Calu3 (cell line): ENCODE results near the gene SYNE1. TPM values are rescaled to one million over a fixed set of nuclear protein-coding genes. Genes with fewer than 3 reads are reported as not detected.

Experiments
- BruUV-seq: library from RNA; stranded (reverse); fragments of 400-500 nt; replicated peaks from 2 replicates; lab custom pipeline; 2021; lab: Mats Ljungman, UMichigan
- CTCF ChIA-PET: fragments of 300-600 bp; sonication (Branson Sonifier 250); formaldehyde crosslinking; loops from one replicate; lab custom pipeline; 2022; ENCODE audit warnings: antibody characterized with exemption; lab: Charles Lee
- DNase-seq: peaks from one replicate; pipeline ENCODE4 v3.0.0; 2022
- H3K27ac Mint-ChIP-seq: one replicate; pipeline ENCODE4 v1.8.0; 2022; ENCODE audit warnings: mixed read lengths; ENCODE audit not compliant: unreplicated experiment
- H3K27me3 Mint-ChIP-seq: one replicate; pipeline ENCODE4 v1.8.0; 2022; ENCODE audit warnings: mixed read lengths; ENCODE audit not compliant: unreplicated experiment
- H3K36me3 Mint-ChIP-seq: one replicate; pipeline ENCODE4 v1.8.0; 2022; ENCODE audit warnings: mild to moderate bottlenecking, moderate library complexity, mixed read lengths; ENCODE audit not compliant: insufficient read depth, unreplicated experiment
- H3K4me1 Mint-ChIP-seq: one replicate; pipeline ENCODE4 v1.8.0; 2022; ENCODE audit warnings: mild to moderate bottlenecking, low read depth, mixed read lengths; ENCODE audit not compliant: unreplicated experiment
- H3K4me3 Mint-ChIP-seq: one replicate; pipeline ENCODE4 v1.8.0; 2022; ENCODE audit warnings: mild to moderate bottlenecking, low read depth, moderate library complexity, mixed read lengths; ENCODE audit not compliant: unreplicated experiment
- H3K9me3 Mint-ChIP-seq: one replicate; pipeline ENCODE4 v1.8.0; 2022; ENCODE audit warnings: low read depth, mixed read lengths; ENCODE audit not compliant: unreplicated experiment
- CTCF ChIP-seq: fragments of 200-600 bp; IDR thresholded peaks from one replicate; pipeline ENCODE4 v1.8.0; 2022; ENCODE audit warnings: antibody characterized with exemption; ENCODE audit not compliant: unreplicated experiment
- intact Hi-C: fragments of 100-400 bp; cut with micrococcal nuclease; formaldehyde crosslinking; loops from one replicate; pipeline ENCODE4 v1.10.0; 2022; ENCODE audit not compliant: unreplicated experiment
- total RNA-seq: library from RNA; stranded (reverse); gene quantifications from 2 replicates; pipeline ENCODE4 v1.2.3, GENCODE V29; 2022

SYNE1 gene
- total RNA-seq, 1 experiment from 2014 or later: 28.1 TPM

GRCh38 chr6:152127432-152128165, 509.6 kb downstream of the SYNE1 start:
- no peaks in the 10 kb centered on the region for H3K27me3 Mint-ChIP-seq
- CTCF ChIA-PET: no interaction called here

GRCh38 chr6:152124429-152125074, 512.6 kb downstream of the SYNE1 start:
- intact Hi-C loops: loop anchor here (1.0 to 2.0 kb wide), 2 partner anchors 360 to 450 kb away; no protein-coding TSS in a partner anchor
- no peaks in the 10 kb centered on the region for H3K9me3 Mint-ChIP-seq
- H3K27me3 Mint-ChIP-seq: no peaks in the 10 kb centered on the region
- H3K4me1 Mint-ChIP-seq: no peaks in the 10 kb centered on the region
- CTCF ChIA-PET: interaction anchor here (0.7 to 1.6 kb wide), 6 partner anchors 25 to 473 kb away, joined by 3 to 17 read pairs (median 4); no protein-coding TSS in a partner anchor
- peaks cover 1% of the 10 kb centered on the region for H3K36me3 Mint-ChIP-seq
- BruUV-seq: no TSS peak
- no peak overlapping the region for H3K27ac Mint-ChIP-seq
- no peak for TF ChIP-seq CTCF
- H3K4me3 Mint-ChIP-seq: no peak overlapping the region
- DNase-seq: no peak

More at GRCh38 chr6:152127432-152128165, 509.6 kb downstream of the SYNE1 start:
- Mint-ChIP-seq H3K27ac (no peak overlapping the region), H3K4me1 (no peaks in the 10 kb centered on the region), H3K36me3 (peaks cover 5% of the 10 kb centered on the region), H3K4me3 (no peak overlapping the region), H3K9me3 (no peaks in the 10 kb centered on the region)
- BruUV-seq: no TSS peak
- no peak for DNase-seq
- intact Hi-C loops: no loop called here
- TF ChIP-seq CTCF: no peak

- Mint-ChIP-seq H3K27ac (no peak overlapping the region), H3K36me3 (peaks cover 4% of the 10 kb centered on the region), H3K4me3 (no peak overlapping the region), H3K27me3 (no peaks in the 10 kb centered on the region), H3K4me1 (no peaks in the 10 kb centered on the region), H3K9me3 (no peaks in the 10 kb centered on the region)
- CTCF ChIA-PET: no interaction called here
- intact Hi-C loops: no loop called here
- no peak for DNase-seq
- TF ChIP-seq CTCF: no peak
- no TSS peak for BruUV-seq
These were observed 514.1 kb downstream of the SYNE1 start for GRCh38 chr6:152123076-152123475.

GRCh38 chr6:152122434-152122833, 514.7 kb downstream of the SYNE1 start:
- H3K9me3 Mint-ChIP-seq: no peaks in the 10 kb centered on the region
- no peak overlapping the region for H3K4me3 Mint-ChIP-seq
- DNase-seq: no peak
- H3K27me3 Mint-ChIP-seq: no peaks in the 10 kb centered on the region
- H3K4me1 Mint-ChIP-seq: no peaks in the 10 kb centered on the region
- no TSS peak for BruUV-seq
- TF ChIP-seq CTCF: no peak
- CTCF ChIA-PET: no interaction called here
- no peak overlapping the region for H3K27ac Mint-ChIP-seq
- intact Hi-C loops: no loop called here
- peaks cover 4% of the 10 kb centered on the region for H3K36me3 Mint-ChIP-seq
